ENCODE data around the gene OR5AU1.
"Not testable (repeated sequence)": the region's sequence is repeated elsewhere in the genome, so short reads cannot be mapped to it uniquely, and the experiment has no call there.

OR5AU1 gene

DNA sequence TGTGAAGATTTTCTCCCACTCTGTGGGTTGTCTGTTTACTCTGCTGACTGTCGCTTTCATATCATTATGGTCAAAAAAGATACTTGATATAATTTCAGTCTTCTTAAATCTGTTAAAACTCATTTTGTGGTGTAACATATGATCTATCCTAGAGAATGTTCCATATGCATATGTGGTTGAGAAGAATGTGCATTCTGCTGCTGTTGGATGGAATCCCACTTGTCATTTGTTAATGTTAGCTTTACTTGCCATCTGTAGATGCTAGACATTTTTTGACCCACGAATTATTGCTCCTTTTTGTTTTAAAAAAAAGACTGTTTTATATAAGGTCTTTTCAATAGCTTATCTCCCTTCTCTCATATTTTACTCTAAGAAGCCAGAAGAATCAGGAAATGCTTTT, 26.3 kb upstream of the OR5AU1 start:
- no peak for DNase-seq (ENCODE audit: low read depth in 2 of 2, low spot score in 1 of 2)

GRCh38 chr14:21171128-21171527, 15.3 kb upstream of the OR5AU1 start:
- no peak for DNase-seq (ENCODE audit: low read depth in 2 of 2, low spot score in 1 of 2)

- DNase-seq (ENCODE audit: low read depth in 2 of 2, low spot score in 1 of 2): no peak
Observed at GRCh38 chr14:21169573-21169972, 13.7 kb upstream of the OR5AU1 start.

DNA sequence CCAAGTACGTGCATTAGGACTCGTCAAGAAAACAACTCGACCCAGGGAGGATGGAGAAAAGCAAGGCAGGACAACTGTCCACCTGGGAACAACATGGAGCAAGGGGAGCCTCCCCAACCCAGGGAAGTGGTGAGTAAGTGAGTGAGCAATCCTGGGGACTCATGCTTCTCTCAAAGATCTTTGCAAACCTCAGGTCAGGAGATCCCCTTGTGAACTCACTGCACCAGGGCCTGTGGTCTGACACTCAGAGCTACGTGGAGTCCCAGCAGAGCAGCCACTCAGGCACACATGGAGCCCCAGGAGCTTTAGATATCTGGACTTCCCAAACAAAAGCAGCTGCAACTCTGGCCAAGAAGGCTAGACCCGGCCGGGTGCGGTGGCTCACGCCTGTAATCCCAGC, 12.2 kb upstream of the OR5AU1 start:
- no peak for DNase-seq (ENCODE audit: low read depth in 2 of 2, low spot score in 1 of 2)

DNA sequence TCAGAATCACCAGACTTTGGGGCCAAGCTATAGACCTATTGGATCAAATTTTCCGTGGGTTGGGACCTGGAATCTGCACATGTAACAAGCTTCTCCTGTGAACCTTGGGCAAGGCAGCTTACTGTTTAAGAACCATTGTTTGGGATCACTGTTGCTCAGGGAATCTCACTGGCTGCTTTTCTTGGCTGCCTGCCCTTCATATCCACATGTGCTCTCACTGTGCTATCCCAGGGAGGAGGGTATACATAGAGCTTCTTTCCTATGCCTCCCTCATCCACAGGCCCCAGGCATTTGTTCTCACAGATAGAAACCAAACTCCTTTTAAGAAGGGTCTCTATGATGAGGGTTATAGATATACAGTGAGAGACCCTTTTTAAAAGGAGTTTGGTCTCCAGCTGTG, 9.8 kb upstream of the OR5AU1 start:
- DNase-seq (ENCODE audit: low read depth in 2 of 2, low spot score in 1 of 2): not testable (repeated sequence)

DNA sequence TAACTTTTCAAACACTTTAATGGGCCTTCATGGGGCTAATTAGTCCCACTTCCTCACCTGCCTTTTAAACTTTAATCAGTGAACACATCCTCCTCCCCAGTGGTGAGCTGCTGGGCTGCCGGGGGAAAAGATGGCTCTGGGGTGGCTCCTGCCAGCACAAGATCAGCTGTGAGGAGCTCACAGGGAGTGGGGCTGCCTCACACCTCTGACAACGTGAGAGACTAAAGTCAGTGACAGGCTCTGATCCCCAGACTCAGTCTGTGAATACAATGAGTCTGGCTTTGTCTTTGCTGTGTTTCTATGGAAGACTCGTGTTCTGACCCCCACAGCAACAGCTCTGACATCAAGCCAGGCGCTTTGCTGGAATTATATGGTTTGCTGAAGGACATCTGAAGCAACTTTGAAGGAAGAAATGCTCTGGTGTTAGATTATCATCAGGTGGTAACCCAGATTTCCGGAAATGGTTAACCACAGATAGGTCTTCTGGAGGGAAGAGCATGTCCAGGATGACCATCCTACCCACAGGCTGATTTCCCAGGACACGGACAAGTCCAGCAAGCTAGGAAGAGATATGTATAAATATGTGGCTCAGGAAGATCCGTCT, 9.2 kb upstream of the OR5AU1 start:
- DNase-seq (ENCODE audit: low read depth in 2 of 2, low spot score in 1 of 2): not testable (repeated sequence)

DNA sequence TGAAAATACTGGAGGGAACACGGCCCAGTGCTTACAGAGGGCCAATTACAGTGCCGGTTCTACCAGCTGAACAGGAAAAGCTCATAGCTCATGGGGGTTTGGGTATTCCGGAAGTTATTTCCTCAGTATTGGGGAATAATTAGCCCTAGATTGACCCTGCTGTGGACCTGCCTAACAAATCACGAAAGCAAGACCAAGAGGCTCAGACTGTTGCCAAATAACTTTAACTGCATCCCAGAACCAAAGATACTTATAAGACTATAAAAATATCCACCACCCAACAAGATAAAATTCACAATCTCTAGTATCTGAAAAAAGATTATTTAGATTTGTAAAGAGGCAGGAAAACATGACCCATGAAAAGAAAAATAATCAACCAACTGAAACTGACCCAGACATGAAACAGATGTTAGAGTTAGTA, 8.0 kb upstream of the OR5AU1 start:
- DNase-seq (ENCODE audit: low read depth in 2 of 2, low spot score in 1 of 2): no peak

GRCh38 chr14:21162081-21162480, 6.2 kb upstream of the OR5AU1 start:
- DNase-seq (ENCODE audit: low read depth in 2 of 2, low spot score in 1 of 2): no peak

DNA sequence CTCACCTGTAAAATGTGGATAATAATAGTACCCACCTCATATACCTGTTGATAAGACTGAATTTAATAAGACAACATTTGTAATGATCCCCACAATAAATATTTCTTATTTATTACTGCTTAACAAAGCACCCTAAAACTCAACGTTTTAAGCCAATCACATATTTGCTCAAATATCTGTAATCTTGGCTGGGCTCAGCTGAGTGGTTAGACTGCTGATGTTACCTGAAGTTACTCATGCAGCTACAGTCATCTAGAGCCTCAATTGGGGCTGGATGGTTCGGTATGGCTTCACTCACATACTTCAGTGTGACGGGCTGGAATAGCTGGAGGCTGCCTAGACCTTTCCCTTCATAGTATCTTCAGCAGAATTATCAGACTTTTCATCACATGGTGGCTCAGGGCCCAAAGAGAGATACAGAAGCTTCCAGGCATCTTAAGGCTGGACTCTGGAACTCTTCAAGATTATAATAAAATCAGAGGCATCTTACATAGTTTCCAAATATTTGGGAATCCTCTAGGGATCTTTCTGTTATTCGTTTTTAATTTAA, 4.3 kb upstream of the OR5AU1 start:
- DNase-seq (ENCODE audit: low read depth in 2 of 2, low spot score in 1 of 2): no peak

DNA sequence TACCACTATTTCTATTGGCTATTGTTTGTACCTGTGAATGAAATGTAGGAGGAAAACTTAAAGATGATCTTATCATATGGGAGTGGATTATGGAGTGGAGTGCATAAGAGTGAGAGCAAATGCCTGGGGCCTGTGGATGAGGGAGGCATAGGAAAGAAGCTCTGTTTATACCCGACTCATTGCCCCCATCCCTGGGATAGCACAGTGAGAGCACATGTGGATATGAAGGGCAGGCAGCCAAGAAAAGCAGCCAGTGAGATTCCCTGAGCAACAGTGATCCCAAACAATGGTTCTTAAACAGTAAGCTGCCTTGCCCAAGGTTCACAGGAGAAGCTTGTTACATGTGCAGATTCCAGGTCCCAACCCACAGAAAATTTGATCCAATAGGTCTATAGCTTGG, 2.3 kb upstream of the OR5AU1 start:
- not testable (repeated sequence) for DNase-seq (ENCODE audit: low read depth in 2 of 2, low spot score in 1 of 2)

DNA sequence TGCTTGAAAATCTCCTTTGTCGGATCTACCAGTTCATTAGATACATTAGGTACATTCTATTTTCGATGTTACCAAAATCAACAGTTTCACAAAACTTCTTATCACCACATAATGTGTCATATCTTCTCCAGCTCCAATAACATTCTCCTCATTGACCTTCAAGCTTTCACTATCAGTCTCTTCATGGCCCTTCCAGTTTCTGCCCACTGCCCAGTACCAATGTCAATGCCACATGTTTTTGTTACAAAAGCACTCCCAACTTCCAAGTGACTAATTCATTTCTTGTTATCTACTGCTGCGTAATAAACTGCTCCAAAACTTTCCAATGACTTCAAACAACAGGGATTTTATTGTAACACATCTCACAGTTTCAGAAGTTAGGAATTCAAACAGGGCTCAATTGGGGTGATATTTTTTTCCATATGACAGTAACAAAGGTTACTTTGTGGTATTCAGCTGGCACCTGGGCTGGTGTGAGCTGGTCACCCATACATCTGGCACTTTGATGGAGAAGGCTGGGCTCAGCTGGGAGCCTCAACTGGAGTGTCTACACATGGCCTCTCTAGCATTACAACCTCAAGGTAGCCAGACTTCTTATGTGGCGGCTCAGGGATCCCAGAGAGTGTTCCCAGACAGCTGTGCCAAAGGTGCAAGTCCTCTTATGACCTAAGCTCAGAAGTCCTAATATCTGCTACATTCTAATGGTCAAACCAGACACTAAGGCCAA, 6.1 kb downstream of the OR5AU1 start:
- DNase-seq (ENCODE audit: low read depth in 2 of 2, low spot score in 1 of 2): no peak

GRCh38 chr14:21145437-21145836, 10.4 kb downstream of the OR5AU1 start:
- DNase-seq (ENCODE audit: low read depth in 2 of 2, low spot score in 1 of 2): no peak

- DNase-seq (ENCODE audit: low read depth in 2 of 2, low spot score in 1 of 2): no peak
Observed at GRCh38 chr14:21142357-21142756, 13.5 kb downstream of the OR5AU1 start.

DNA sequence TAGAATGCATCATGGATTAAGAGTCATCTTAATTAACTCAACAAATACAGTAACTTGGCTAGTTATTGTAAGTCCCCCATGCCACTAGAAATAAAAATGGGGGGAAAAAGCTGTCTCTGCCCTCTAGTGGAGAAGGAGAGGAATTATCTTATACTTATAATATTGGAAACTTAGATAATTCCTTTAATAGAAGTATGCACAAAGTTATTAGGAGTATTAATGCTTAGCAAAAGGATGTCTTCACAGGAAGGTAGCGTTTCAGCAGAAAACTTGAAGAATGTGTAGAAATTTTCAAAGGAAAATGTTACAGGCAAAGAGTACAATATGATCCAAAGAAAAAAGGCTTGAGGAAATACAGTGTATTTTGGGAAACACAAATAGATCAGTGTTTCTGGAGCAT, 19.8 kb downstream of the OR5AU1 start:
- DNase-seq (ENCODE audit: low read depth in 2 of 2, low spot score in 1 of 2): no peak

DNA sequence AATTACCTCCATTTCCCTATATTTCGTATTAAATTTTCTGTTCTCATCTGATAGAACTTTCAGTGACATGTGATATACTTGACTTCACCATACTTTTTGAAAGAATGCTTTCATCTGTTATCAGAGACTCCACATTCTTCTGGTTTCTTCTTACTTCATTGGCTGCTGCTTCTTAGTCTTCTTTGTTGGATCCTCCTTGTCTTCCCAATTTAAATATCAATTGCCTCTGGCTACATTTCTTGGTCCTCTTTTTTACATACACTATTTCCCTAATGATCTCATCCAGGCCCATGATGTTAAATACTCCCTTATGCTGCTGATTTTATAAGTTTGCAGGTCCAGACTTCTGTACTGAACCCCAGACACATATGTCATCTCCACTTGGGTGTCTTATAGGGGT, 22.0 kb downstream of the OR5AU1 start:
- no peak for DNase-seq (ENCODE audit: low read depth in 2 of 2, low spot score in 1 of 2)

DNA sequence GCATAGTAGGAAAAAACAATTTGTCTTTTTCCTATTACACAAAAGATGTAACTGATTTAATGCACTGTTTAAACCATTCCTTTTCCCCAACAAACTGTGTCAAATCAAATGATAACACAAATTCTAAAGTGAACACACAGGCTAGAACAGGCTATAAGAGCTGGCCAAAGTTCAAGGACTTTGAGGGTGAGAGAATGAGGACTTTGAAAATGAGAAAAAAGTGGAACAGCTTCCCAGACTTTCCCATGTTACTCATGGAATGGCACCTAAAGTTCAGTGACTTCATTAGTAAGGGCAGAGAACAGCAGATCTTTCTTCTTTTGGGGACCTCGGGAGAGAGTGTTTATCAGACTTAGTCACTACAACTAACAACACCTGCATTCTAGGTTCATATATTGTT, 32.4 kb downstream of the OR5AU1 start:
- DNase-seq (ENCODE audit: low read depth in 2 of 2, low spot score in 1 of 2): no peak

- no peak for DNase-seq (ENCODE audit: low read depth in 2 of 2, low spot score in 1 of 2)
Observed at GRCh38 chr14:21121122-21121521, 34.7 kb downstream of the OR5AU1 start.

GRCh38 chr14:21120686-21121085, 35.2 kb downstream of the OR5AU1 start:
- no peak for DNase-seq (ENCODE audit: low read depth in 2 of 2, low spot score in 1 of 2)

DNA sequence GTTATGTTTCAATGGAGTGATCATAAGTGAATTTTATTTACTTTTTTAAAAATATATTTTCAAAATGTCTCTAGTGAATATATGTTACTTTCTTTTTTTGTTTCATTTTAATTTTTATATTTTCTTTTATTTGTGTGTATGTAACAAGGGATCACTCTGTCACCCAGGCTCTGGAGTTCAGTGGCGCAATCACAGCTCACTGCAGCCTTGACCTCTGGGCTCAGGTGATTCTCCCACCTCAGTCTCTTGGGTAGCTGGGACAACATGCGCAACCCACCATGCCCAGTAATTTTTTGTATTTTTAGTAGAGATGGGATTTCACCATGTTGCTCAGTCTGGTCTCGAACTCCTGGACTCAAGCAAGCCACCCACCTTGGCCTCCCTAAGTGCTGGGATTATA, 36.9 kb downstream of the OR5AU1 start:
- no peak for DNase-seq (ENCODE audit: low read depth in 2 of 2, low spot score in 1 of 2)

DNA sequence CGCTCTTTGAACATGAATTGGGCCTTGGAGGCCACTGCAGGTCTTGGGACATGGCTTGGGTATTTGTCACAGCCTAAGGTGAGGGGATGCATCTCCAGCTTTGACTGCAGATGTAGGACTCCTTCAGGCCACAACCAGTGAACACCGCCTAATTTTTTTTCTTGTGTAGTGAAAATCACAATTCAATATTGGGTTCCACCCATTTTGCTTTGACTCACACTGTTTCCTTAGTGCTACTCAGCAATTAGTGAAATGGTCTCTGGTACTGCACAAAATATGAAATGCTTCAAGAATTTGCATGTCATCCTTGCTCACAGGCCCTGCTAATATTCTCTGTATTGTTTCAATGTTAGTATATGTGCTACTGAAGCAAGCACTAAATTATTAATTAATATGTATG, 42.5 kb downstream of the OR5AU1 start:
- DNase-seq (ENCODE audit: low read depth in 2 of 2, low spot score in 1 of 2): no peak

DNA sequence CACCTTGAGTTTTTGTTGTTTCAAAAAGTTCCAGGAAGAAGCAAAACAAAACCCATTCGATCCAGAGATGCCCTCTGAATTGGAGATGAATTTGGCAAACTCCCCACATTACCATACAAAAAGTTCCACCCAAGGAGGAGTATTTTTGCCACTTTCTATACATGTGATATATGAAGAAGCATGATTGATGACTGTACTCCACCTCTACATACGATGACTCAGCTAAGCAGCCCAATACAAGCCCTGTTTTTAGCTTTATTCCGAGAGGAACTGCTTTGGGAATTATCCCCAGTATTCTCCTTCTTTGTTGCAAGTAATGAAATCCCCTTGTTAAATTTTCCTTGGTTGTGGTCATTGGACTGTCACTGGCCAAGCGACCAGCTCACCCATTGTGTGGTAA, 43.6 kb downstream of the OR5AU1 start:
- no peak for DNase-seq (ENCODE audit: low read depth in 2 of 2, low spot score in 1 of 2)

- no peak for DNase-seq (ENCODE audit: low read depth in 2 of 2, low spot score in 1 of 2)
Observed at GRCh38 chr14:21109377-21110138, 46.3 kb downstream of the OR5AU1 start.
